AG09309 (cell line): Measurements from ENCODE around the gene C8G.

Experiments used
- DNase-seq: peaks from one replicate; pipeline ENCODE4 v3.0.0-alpha.2; 2010; ENCODE audit warnings: low read depth
- H3K4me3 ChIP-seq: 2 replicates; pipeline ENCODE4 v1.5.1; 2011; ENCODE audit warnings: mild to moderate bottlenecking, low read depth, low read length, moderate library complexity; ENCODE audit not compliant: control insufficient read depth
- CTCF ChIP-seq: IDR thresholded peaks from 2 replicates; pipeline ENCODE4 v1.5.1; 2011; ENCODE audit warnings: mild to moderate bottlenecking, low read depth, low read length, inconsistent platforms; ENCODE audit not compliant: insufficient read depth, control insufficient read depth; ENCODE audit errors: missing control alignments

Gene C8G

GRCh38 chr9:136985853-136986252 lies 40.8 kb downstream of the C8G start:
- H3K4me3 ChIP-seq: no peak overlapping the region
- DNase-seq: no peak
- no peak for TF ChIP-seq CTCF

- DNase-seq: no peak
- TF ChIP-seq CTCF: no peak
- no peak overlapping the region for H3K4me3 ChIP-seq
Observed at GRCh38 chr9:136988872-136989271, 43.8 kb downstream of the C8G start.

GRCh38 chr9:136990242-136990911 lies 45.3 kb downstream of the C8G start:
- TF ChIP-seq CTCF: no peak
- no peak for DNase-seq
- H3K4me3 ChIP-seq: no peak overlapping the region

- peak; percentile 34 for DNase-seq
- peak within 1 kb of the TSS; percentile 79 for H3K4me3 ChIP-seq
- TF ChIP-seq CTCF: no peak
Observed at GRCh38 chr9:136991993-136992818, 47.2 kb downstream of the C8G start, which contains the start of gene PAXX. PAXX (plus strand) TSS chr9:136992422; CDS start chr9:136992444, 22 bp downstream.

- DNase-seq: no peak
- peak overlapping the region; percentile 79 for H3K4me3 ChIP-seq
- TF ChIP-seq CTCF: no peak
Observed at GRCh38 chr9:136992819-136993369, 47.9 kb downstream of the C8G start.

- TF ChIP-seq CTCF: no peak
- no peak overlapping the region for H3K4me3 ChIP-seq
- DNase-seq: no peak
Observed at GRCh38 chr9:136994180-136994887, 49.3 kb downstream of the C8G start.
